GM12878 (cell line): ENCODE data around the gene ENTPD6. TPM values are rescaled to one million over a fixed set of nuclear protein-coding genes. Genes with fewer than 3 reads are reported as not detected.

Source experiments
- CUX1 ChIP-seq: IDR thresholded peaks from 2 replicates; pipeline ENCODE4 v1.6.1; 2012; ENCODE audit warnings: improper control_type of control experiment, low read depth, low read length; ENCODE audit not compliant: insufficient replicate concordance
- FOXM1 ChIP-seq: IDR thresholded peaks from 2 replicates; pipeline ENCODE4 v1.6.1; 2012; ENCODE audit warnings: low read depth, mild to moderate bottlenecking, inconsistent platforms, low read length, moderate library complexity
- REST ChIP-seq: IDR thresholded peaks from 2 replicates; pipeline ENCODE4 v1.6.1; 2012; ENCODE audit warnings: mild to moderate bottlenecking, low read depth, low read length
- RUNX3 ChIP-seq: IDR thresholded peaks from 2 replicates; pipeline ENCODE4 v1.6.1; 2012; ENCODE audit warnings: low read length, inconsistent platforms
- polyA plus RNA-seq, 11 experiments: library from polyadenylated mRNA; depleted of rRNA in 4 of 11; unstranded in 6 of 11; stranded (reverse) in 5 of 11; fragments of >200 nt; fragmentation: Nextera tagmentation in 4 of 11; fragmentation: Illumina TruSeq in 1 of 11; extraction: Ambion mirVana in 4 of 11; extraction: Trizol in 1 of 11; gene quantifications; 1 replicate in 1 of 11; 2 replicates in 10 of 11; pipeline versions ENCODE4 v1.2.1 to v1.2.3, GENCODE V29; 2011 to 2016; ENCODE audit warnings: inconsistent platforms in 2 of 11, missing spikeins in 2 of 11, low read depth in 1 of 11
- total RNA-seq, 4 experiments: library from RNA; depleted of rRNA in 3 of 4; stranded (reverse); fragments of >200 nt in 3 of 4; fragmentation: Illumina TruSeq in 1 of 4; extraction: Trizol in 1 of 4; gene quantifications; 2 replicates each; pipeline versions ENCODE4 v1.2.1 to v1.2.3, GENCODE V29; 2013 to 2021

ENTPD6 gene
- total and polyA plus RNA-seq, 10 of the 15 experiments (the other 5 are each of a cell fraction or from before 2014, with no cell fraction given) = 0.53 to 45.4 (median 31.1) TPM

- no peak for TF ChIP-seq CUX1
- TF ChIP-seq RUNX3 = no peak
- TF ChIP-seq FOXM1 = no peak
- no peak for TF ChIP-seq REST
Observed at GRCh38 chr20:25273541-25274358, 78.2 kb downstream of the ENTPD6 start (continued).
